Measurements from ENCODE around the gene TNFSF18. TPM values are rescaled to one million over a fixed set of nuclear protein-coding genes. Genes with fewer than 3 reads are reported as not detected.
"Not testable (repeated sequence)": the region's sequence is repeated elsewhere in the genome, so short reads cannot be mapped to it uniquely, and the experiment has no call there.

Gene TNFSF18
- total RNA-seq, 1 donor from 2014 or later = not detected

DNA sequence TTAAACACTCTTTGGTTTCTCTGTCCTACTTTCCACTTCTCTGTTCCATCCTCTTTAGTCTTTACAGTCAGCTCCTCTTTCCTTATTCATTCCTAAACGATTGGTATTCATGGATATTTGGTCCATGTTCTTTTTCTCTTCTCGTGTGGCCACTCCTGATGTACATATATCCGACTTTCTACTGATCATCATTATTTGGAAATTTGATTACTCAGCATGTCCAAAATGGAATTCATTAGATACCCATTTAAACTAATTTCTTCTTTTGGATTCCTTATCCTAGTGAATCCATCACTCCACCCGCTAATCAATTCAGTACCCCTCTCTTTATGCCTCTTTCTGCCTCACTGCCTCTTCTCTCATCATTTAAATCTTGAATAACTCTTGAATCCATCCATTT is 43.8 kb upstream of the TNFSF18 start:
- H3K27me3 ChIP-seq (ENCODE audit: control insufficient read depth, insufficient read depth, low read length) = no peaks in the 10 kb centered on the region
- no peak for DNase-seq (ENCODE audit: low read depth)
- TF ChIP-seq CTCF (IDR thresholded peaks at IDR 0.05; ENCODE audit: insufficient read depth, low read length, poor library complexity, severe bottlenecking) = no peak
- no peak overlapping the region for H3K4me3 ChIP-seq (ENCODE audit: low read depth, low read length)
- H3K36me3 ChIP-seq (ENCODE audit: control insufficient read depth, insufficient read depth, low read length) = no peaks in the 10 kb centered on the region

DNA sequence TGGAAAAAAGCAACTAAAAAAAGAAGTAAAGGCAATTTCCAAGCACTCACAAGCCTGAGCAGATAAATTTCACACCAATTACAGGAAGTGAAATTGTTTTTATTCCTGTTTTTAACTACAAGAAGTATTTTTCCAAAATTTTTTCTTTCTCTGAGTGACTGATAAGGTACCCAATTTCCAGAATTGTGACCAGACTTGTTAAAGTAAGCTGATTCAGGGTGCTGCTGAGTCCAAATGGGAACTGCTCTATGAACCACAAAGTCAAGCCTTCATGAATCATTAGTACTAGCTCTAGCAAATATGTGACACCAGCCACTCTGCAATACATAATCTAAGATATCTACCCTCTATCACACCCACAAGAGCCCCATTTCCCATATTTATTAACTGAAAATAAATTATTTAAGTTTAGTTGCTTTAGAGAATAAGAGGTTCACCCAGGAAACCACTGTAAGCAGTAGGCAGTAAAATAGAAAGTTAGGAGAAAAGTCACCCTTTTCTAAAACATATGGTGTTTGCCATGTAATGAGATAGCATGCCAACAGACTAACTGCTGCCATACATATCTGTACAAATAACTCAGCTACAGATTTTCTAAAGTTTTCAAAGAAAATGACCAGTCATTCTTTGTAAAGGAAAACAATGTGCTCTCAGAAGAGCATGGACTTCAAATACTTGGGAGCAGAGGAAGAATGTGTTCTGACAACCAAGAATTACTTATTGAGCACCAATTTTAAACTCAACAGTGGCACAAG is 43.1 kb upstream of the TNFSF18 start:
- no peak for DNase-seq (ENCODE audit: low read depth)
- Histone ChIP-seq H3K4me3 (ENCODE audit: low read depth, low read length) (no peak overlapping the region), H3K27me3 (ENCODE audit: control insufficient read depth, insufficient read depth, low read length) (no peaks in the 10 kb centered on the region), H3K36me3 (ENCODE audit: control insufficient read depth, insufficient read depth, low read length) (no peaks in the 10 kb centered on the region)
- no peak for TF ChIP-seq CTCF (IDR thresholded peaks at IDR 0.05; ENCODE audit: insufficient read depth, low read length, poor library complexity, severe bottlenecking)

DNA sequence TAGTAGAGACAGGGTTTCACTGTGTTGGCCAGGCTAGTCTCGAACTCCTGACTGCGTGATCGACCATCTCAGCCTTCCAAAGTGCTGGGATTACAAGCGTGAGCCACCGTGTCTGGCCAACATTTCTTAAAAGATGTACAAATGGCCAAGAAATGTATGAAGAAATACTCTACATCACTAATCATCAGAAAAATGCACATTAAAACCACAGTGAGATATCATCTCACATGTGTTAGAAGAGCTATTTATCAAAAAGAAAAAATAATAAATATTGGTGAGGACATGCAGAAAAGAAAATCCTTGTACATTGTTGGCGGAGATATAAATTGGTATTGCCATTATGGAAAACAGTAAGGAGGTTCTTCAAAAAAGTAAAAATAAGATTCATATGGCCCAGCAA is 33.6 kb upstream of the TNFSF18 start:
- H3K4me3 ChIP-seq (ENCODE audit: low read depth, low read length) = no peak overlapping the region
- H3K36me3 ChIP-seq (ENCODE audit: control insufficient read depth, insufficient read depth, low read length) = no peaks in the 10 kb centered on the region
- no peak for TF ChIP-seq CTCF (IDR thresholded peaks at IDR 0.05; ENCODE audit: insufficient read depth, low read length, poor library complexity, severe bottlenecking)
- no peaks in the 10 kb centered on the region for H3K27me3 ChIP-seq (ENCODE audit: control insufficient read depth, insufficient read depth, low read length)
- no peak for DNase-seq (ENCODE audit: low read depth)

- Histone ChIP-seq H3K36me3 (ENCODE audit: control insufficient read depth, insufficient read depth, low read length) (no peaks in the 10 kb centered on the region), H3K27me3 (ENCODE audit: control insufficient read depth, insufficient read depth, low read length) (no peaks in the 10 kb centered on the region), H3K4me3 (ENCODE audit: low read depth, low read length) (no peak overlapping the region)
- DNase-seq (ENCODE audit: low read depth) = no peak
- no peak for TF ChIP-seq CTCF (IDR thresholded peaks at IDR 0.05; ENCODE audit: insufficient read depth, low read length, poor library complexity, severe bottlenecking)
Measured at GRCh38 chr1:173082913-173083312, 32.2 kb upstream of the TNFSF18 start.

GRCh38 chr1:173074217-173074616 is 23.5 kb upstream of the TNFSF18 start:
- not testable (repeated sequence) for H3K36me3 ChIP-seq (ENCODE audit: control insufficient read depth, insufficient read depth, low read length); H3K27me3 ChIP-seq (ENCODE audit: control insufficient read depth, insufficient read depth, low read length); H3K4me3 ChIP-seq (ENCODE audit: low read depth, low read length); DNase-seq (ENCODE audit: low read depth)

DNA sequence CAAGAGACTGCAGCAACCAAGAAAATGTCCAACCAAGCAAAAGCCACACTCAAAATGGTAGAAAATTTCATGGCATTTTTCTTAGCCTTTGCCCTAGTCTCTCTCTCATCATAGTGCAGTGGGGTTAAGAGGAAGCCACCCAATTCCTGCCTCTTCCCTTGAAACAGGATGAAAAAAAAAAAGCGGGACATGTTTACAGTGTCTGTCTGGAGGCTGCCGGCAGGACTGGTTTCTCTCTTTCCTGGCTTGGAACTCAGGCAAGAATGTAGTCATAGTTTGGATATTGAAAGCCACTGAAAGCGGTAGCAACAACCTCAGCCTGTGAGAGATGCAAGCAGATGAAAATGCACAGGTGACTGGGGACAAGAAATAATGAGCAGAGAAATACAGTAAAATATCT is 13.3 kb upstream of the TNFSF18 start:
- Histone ChIP-seq H3K27me3 (ENCODE audit: control insufficient read depth, insufficient read depth, low read length) (no peaks in the 10 kb centered on the region), H3K4me3 (ENCODE audit: low read depth, low read length) (no peak overlapping the region), H3K36me3 (ENCODE audit: control insufficient read depth, insufficient read depth, low read length) (no peaks in the 10 kb centered on the region)
- TF ChIP-seq CTCF (IDR thresholded peaks at IDR 0.05; ENCODE audit: insufficient read depth, low read length, poor library complexity, severe bottlenecking) = no peak
- DNase-seq (ENCODE audit: low read depth) = no peak

Data from kidney epithelial cell (primary cell).